ENCODE data around the gene PRF1. TPM values are rescaled to one million over a fixed set of nuclear protein-coding genes. Genes with fewer than 3 reads are reported as not detected.

PRF1 gene
- total RNA-seq, 1 experiment from 2014 or later = 0.26 TPM

GRCh38 chr10:70588859-70589570 lies 13.5 kb downstream of the PRF1 start:
- peaks cover 6% of the 10 kb centered on the region for H3K4me1 ChIP-seq (ENCODE audit: low read length)
- no peaks in the 10 kb centered on the region for H3K79me2 ChIP-seq (ENCODE audit: low read length)
- DNase-seq = no peak
- no peak overlapping the region for H3K27ac ChIP-seq (ENCODE audit: low read length)
- no peaks in the 10 kb centered on the region for H3K36me3 ChIP-seq (ENCODE audit: insufficient read depth, low read length)
- no peak overlapping the region for H3K9ac ChIP-seq (ENCODE audit: low read length)
- H3K4me3 ChIP-seq (ENCODE audit: low read length) = no peak overlapping the region
- no peaks in the 10 kb centered on the region for H3K27me3 ChIP-seq (ENCODE audit: low read length)
- H3K4me2 ChIP-seq (ENCODE audit: low read depth, low read length, poor library complexity, severe bottlenecking) = no peak overlapping the region
- no peaks in the 10 kb centered on the region; the same call in 1 of the 2 replicates for H4K20me1 ChIP-seq (ENCODE audit: insufficient read depth, low read depth, low read length)
- no peaks in the 10 kb centered on the region for H3K9me2 ChIP-seq (replicated peaks; ENCODE audit: insufficient read depth, low read length)
- no peaks in the 10 kb centered on the region for H3K9me3 ChIP-seq (ENCODE audit: low read length)
- no peak overlapping the region for H2AFZ ChIP-seq (ENCODE audit: low read length)

- H3K4me1 ChIP-seq (ENCODE audit: low read length) = peaks cover 6% of the 10 kb centered on the region
- H3K36me3 ChIP-seq (ENCODE audit: insufficient read depth, low read length) = no peaks in the 10 kb centered on the region
- H3K9me3 ChIP-seq (ENCODE audit: low read length) = no peaks in the 10 kb centered on the region
- no peak overlapping the region for H3K27ac ChIP-seq (ENCODE audit: low read length)
- no peak overlapping the region for H3K4me3 ChIP-seq (ENCODE audit: low read length)
- no peak overlapping the region for H3K4me2 ChIP-seq (ENCODE audit: low read depth, low read length, poor library complexity, severe bottlenecking)
- no peaks in the 10 kb centered on the region for H3K9me2 ChIP-seq (replicated peaks; ENCODE audit: insufficient read depth, low read length)
- no peaks in the 10 kb centered on the region for H3K27me3 ChIP-seq (ENCODE audit: low read length)
- no peaks in the 10 kb centered on the region; the same call in 1 of the 2 replicates for H4K20me1 ChIP-seq (ENCODE audit: insufficient read depth, low read depth, low read length)
- H3K9ac ChIP-seq (ENCODE audit: low read length) = no peak overlapping the region
- H2AFZ ChIP-seq (ENCODE audit: low read length) = no peak overlapping the region
- H3K79me2 ChIP-seq (ENCODE audit: low read length) = no peaks in the 10 kb centered on the region
- no peak for DNase-seq
Observed at GRCh38 chr10:70588255-70588654, 14.3 kb downstream of the PRF1 start.

- Histone ChIP-seq H3K4me2 (ENCODE audit: low read depth, low read length, poor library complexity, severe bottlenecking) (no peak overlapping the region), H3K9me2 (replicated peaks; ENCODE audit: insufficient read depth, low read length) (no peaks in the 10 kb centered on the region)
Observed at GRCh38 chr10:70587045-70587658, 15.4 kb downstream of the PRF1 start.

GRCh38 chr10:70586348-70586930 lies 16.1 kb downstream of the PRF1 start:
- H3K4me1 ChIP-seq (ENCODE audit: low read length) = peaks cover 6% of the 10 kb centered on the region

More at GRCh38 chr10:70587045-70587658, 15.4 kb downstream of the PRF1 start:
- Histone ChIP-seq H4K20me1 (ENCODE audit: insufficient read depth, low read depth, low read length) (no peaks in the 10 kb centered on the region; the same call in 1 of the 2 replicates), H3K4me3 (ENCODE audit: low read length) (no peak overlapping the region), H2AFZ (ENCODE audit: low read length) (no peak overlapping the region), H3K4me1 (ENCODE audit: low read length) (peaks cover 6% of the 10 kb centered on the region), H3K79me2 (ENCODE audit: low read length) (no peaks in the 10 kb centered on the region), H3K27me3 (ENCODE audit: low read length) (no peaks in the 10 kb centered on the region), H3K9me3 (ENCODE audit: low read length) (no peaks in the 10 kb centered on the region), H3K9ac (ENCODE audit: low read length) (no peak overlapping the region), H3K36me3 (ENCODE audit: insufficient read depth, low read length) (no peaks in the 10 kb centered on the region), H3K27ac (ENCODE audit: low read length) (no peak overlapping the region)
- no peak for DNase-seq

GRCh38 chr10:70585578-70586169 lies 16.9 kb downstream of the PRF1 start:
- no peak for DNase-seq
- Histone ChIP-seq H3K9ac (ENCODE audit: low read length) (no peak overlapping the region), H3K4me1 (ENCODE audit: low read length) (peaks cover 6% of the 10 kb centered on the region), H3K27me3 (ENCODE audit: low read length) (no peaks in the 10 kb centered on the region), H2AFZ (ENCODE audit: low read length) (no peak overlapping the region), H3K4me3 (ENCODE audit: low read length) (no peak overlapping the region), H3K9me3 (ENCODE audit: low read length) (no peaks in the 10 kb centered on the region), H3K4me2 (ENCODE audit: low read depth, low read length, poor library complexity, severe bottlenecking) (no peak overlapping the region), H3K36me3 (ENCODE audit: insufficient read depth, low read length) (no peaks in the 10 kb centered on the region), H3K9me2 (replicated peaks; ENCODE audit: insufficient read depth, low read length) (no peaks in the 10 kb centered on the region), H3K79me2 (ENCODE audit: low read length) (no peaks in the 10 kb centered on the region), H4K20me1 (ENCODE audit: insufficient read depth, low read depth, low read length) (no peaks in the 10 kb centered on the region; the same call in 1 of the 2 replicates), H3K27ac (ENCODE audit: low read length) (no peak overlapping the region)

More at GRCh38 chr10:70586348-70586930, 16.1 kb downstream of the PRF1 start:
- Histone ChIP-seq H4K20me1 (ENCODE audit: insufficient read depth, low read depth, low read length) (no peaks in the 10 kb centered on the region; the same call in 1 of the 2 replicates), H3K9me3 (ENCODE audit: low read length) (no peaks in the 10 kb centered on the region), H2AFZ (ENCODE audit: low read length) (no peak overlapping the region), H3K9ac (ENCODE audit: low read length) (no peak overlapping the region), H3K4me2 (ENCODE audit: low read depth, low read length, poor library complexity, severe bottlenecking) (no peak overlapping the region), H3K36me3 (ENCODE audit: insufficient read depth, low read length) (no peaks in the 10 kb centered on the region), H3K4me3 (ENCODE audit: low read length) (no peak overlapping the region), H3K27me3 (ENCODE audit: low read length) (no peaks in the 10 kb centered on the region), H3K79me2 (ENCODE audit: low read length) (no peaks in the 10 kb centered on the region), H3K9me2 (replicated peaks; ENCODE audit: insufficient read depth, low read length) (no peaks in the 10 kb centered on the region), H3K27ac (ENCODE audit: low read length) (no peak overlapping the region)
- DNase-seq = no peak

- no peak overlapping the region for H3K4me3 ChIP-seq (ENCODE audit: low read length)
- no peak for DNase-seq
- H3K4me2 ChIP-seq (ENCODE audit: low read depth, low read length, poor library complexity, severe bottlenecking) = no peak overlapping the region
Observed at GRCh38 chr10:70584909-70585544, 17.5 kb downstream of the PRF1 start.

GRCh38 chr10:70584366-70584765 lies 18.2 kb downstream of the PRF1 start:
- no peak overlapping the region for H3K4me2 ChIP-seq (ENCODE audit: low read depth, low read length, poor library complexity, severe bottlenecking)
- H3K36me3 ChIP-seq (ENCODE audit: insufficient read depth, low read length) = no peaks in the 10 kb centered on the region
- H2AFZ ChIP-seq (ENCODE audit: low read length) = no peak overlapping the region
- H3K9me3 ChIP-seq (ENCODE audit: low read length) = no peaks in the 10 kb centered on the region
- no peaks in the 10 kb centered on the region for H3K27me3 ChIP-seq (ENCODE audit: low read length)
- H4K20me1 ChIP-seq (ENCODE audit: insufficient read depth, low read depth, low read length) = no peaks in the 10 kb centered on the region; the same call in 1 of the 2 replicates
- no peak overlapping the region for H3K9ac ChIP-seq (ENCODE audit: low read length)
- no peak for DNase-seq
- H3K79me2 ChIP-seq (ENCODE audit: low read length) = no peaks in the 10 kb centered on the region
- H3K4me1 ChIP-seq (ENCODE audit: low read length) = peaks cover 6% of the 10 kb centered on the region
- no peak overlapping the region for H3K27ac ChIP-seq (ENCODE audit: low read length)
- no peak overlapping the region for H3K4me3 ChIP-seq (ENCODE audit: low read length)
- no peaks in the 10 kb centered on the region for H3K9me2 ChIP-seq (replicated peaks; ENCODE audit: insufficient read depth, low read length)

More at GRCh38 chr10:70584909-70585544, 17.5 kb downstream of the PRF1 start:
- no peaks in the 10 kb centered on the region for H3K79me2 ChIP-seq (ENCODE audit: low read length)
- no peaks in the 10 kb centered on the region for H3K9me2 ChIP-seq (replicated peaks; ENCODE audit: insufficient read depth, low read length)
- H3K36me3 ChIP-seq (ENCODE audit: insufficient read depth, low read length) = no peaks in the 10 kb centered on the region
- no peak overlapping the region for H3K9ac ChIP-seq (ENCODE audit: low read length)
- H3K4me1 ChIP-seq (ENCODE audit: low read length) = peaks cover 6% of the 10 kb centered on the region
- no peaks in the 10 kb centered on the region for H3K9me3 ChIP-seq (ENCODE audit: low read length)
- H3K27me3 ChIP-seq (ENCODE audit: low read length) = no peaks in the 10 kb centered on the region
- H4K20me1 ChIP-seq (ENCODE audit: insufficient read depth, low read depth, low read length) = no peaks in the 10 kb centered on the region; the same call in 1 of the 2 replicates
- no peak overlapping the region for H2AFZ ChIP-seq (ENCODE audit: low read length)
- H3K27ac ChIP-seq (ENCODE audit: low read length) = no peak overlapping the region

Data from Karpas-422 (cell line).